Measurements from ENCODE around the gene GALNT6.

DNA sequence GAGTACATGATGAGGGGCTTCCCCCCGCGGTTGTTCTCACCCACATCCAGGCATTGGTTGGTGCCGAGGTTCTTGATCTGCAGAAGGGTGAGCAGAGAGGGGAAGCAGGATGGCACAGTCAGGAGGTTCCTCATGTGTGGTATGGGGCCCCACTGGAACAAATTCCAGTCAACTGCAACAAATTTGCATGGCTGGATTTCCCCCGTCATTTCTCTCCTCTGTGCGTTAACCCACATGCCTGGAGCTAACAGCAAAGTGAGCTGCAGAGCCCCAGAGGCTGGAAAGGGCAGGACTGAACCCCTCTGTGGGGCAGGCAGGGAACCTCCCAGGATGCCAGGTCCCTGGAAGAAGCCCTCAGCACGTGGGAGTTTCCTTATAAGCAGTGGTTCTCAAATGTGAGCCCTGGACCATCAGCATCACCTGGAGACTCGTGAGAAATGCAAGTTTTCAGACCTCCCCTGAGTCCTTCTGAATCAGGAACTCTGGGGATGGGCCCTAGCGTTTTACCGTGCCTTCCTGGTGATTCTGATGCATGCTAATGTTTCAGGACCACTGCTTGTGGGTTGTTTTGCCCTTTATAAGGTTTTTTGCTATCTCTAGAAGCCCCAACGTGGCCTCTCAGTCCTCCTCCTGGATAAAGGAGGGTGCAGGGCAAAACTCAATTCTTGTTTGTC lies 33.7 kb downstream of the GALNT6 start:
- TF ChIP-seq PURB (CRISPR knock-in tag; IDR thresholded peaks at IDR 0.05; ENCODE audit: low read depth) (no peak), NELFE (IDR thresholded peaks at IDR 0.05; ENCODE audit: insufficient read depth, insufficient read length) (no peak), CTCF (IDR thresholded peaks at IDR 0.05 in 2 of 3, conservative IDR thresholded peaks at IDR 0.05 in 1 of 3; ENCODE audit: insufficient read depth in 2 of 3, low read depth in 1 of 3, low read length in 3 of 3) (no peak), ZHX1 (conservative IDR thresholded peaks at IDR 0.05; ENCODE audit: low read length) (no peak), POLR2AphosphoS2 (IDR thresholded peaks at IDR 0.05; ENCODE audit: low read length) (no peak), GABPA (tag; conservative IDR thresholded peaks at IDR 0.05; ENCODE audit: low read depth) (no peak), PCBP1 (IDR thresholded peaks at IDR 0.05; ENCODE audit: low read depth, low read length, poor library complexity, severe bottlenecking) (no peak), ZNF384 (IDR thresholded peaks at IDR 0.05; ENCODE audit: low read depth, low read length) (no peak), POLR2A (conservative IDR thresholded peaks at IDR 0.05) (no peak)
- TF ChIP-seq, protein P1, sequence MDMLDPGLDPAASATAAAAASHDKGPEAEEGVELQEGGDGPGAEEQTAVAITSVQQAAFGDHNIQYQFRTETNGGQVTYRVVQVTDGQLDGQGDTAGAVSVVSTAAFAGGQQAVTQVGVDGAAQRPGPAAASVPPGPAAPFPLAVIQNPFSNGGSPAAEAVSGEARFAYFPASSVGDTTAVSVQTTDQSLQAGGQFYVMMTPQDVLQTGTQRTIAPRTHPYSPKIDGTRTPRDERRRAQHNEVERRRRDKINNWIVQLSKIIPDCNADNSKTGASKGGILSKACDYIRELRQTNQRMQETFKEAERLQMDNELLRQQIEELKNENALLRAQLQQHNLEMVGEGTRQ (CRISPR knock-in tag; IDR thresholded peaks at IDR 0.05), result no peak
